ENCODE data around the gene NECAP2. TPM values are rescaled to one million over a fixed set of nuclear protein-coding genes. Genes with fewer than 3 reads are reported as not detected.

Gene NECAP2
- total RNA-seq, 4 donors from 2014 or later = 38.5 to 48.4 (median 47.2) TPM

DNA sequence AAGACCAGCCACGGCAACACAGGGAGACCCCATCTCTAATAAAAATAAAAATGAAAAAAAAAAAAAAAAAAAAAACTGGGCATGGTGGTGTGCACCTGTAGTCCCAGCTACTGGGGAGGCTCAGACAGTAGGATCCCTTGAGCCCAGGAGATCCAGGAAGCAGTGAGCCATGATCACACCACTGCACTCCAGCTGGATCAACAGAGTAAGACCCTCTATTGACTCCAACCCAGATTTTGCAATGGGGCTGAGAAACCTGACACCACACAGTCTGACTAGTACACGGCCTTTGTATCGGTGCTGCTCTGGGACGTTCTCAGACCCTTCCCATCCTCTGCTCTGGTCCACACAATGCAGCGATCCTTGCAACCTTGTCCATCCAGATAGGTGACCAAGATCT, 35.1 kb upstream of the NECAP2 start:
- Histone ChIP-seq H3K4me3 (no peak overlapping the region), H3K27ac (no peak overlapping the region), H3K36me3 (no peaks in the 10 kb centered on the region), H3K9me3 (no peaks in the 10 kb centered on the region), H3K4me1 (peaks cover 0 to 9% (median 0%) of the 10 kb centered on the region in 3 donors), H3K27me3 (no peaks in the 10 kb centered on the region)
- 65 to 74% methylated on average over 3 to 5 of the region's 5 CpGs for WGBS, 2 donors
- DNase-seq = no peak
- TF ChIP-seq, protein P1, sequence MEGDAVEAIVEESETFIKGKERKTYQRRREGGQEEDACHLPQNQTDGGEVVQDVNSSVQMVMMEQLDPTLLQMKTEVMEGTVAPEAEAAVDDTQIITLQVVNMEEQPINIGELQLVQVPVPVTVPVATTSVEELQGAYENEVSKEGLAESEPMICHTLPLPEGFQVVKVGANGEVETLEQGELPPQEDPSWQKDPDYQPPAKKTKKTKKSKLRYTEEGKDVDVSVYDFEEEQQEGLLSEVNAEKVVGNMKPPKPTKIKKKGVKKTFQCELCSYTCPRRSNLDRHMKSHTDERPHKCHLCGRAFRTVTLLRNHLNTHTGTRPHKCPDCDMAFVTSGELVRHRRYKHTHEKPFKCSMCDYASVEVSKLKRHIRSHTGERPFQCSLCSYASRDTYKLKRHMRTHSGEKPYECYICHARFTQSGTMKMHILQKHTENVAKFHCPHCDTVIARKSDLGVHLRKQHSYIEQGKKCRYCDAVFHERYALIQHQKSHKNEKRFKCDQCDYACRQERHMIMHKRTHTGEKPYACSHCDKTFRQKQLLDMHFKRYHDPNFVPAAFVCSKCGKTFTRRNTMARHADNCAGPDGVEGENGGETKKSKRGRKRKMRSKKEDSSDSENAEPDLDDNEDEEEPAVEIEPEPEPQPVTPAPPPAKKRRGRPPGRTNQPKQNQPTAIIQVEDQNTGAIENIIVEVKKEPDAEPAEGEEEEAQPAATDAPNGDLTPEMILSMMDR (IDR thresholded peaks at IDR 0.05) = no peak
- TF ChIP-seq POLR2A (IDR thresholded peaks at IDR 0.05) = no peak
- intact Hi-C loops (cut with DNase I) = no loop called here

GRCh38 chr1:16406868-16407267, 33.7 kb upstream of the NECAP2 start:
- no peaks in the 10 kb centered on the region for H3K9me3 ChIP-seq
- peaks cover 0 to 9% (median 0%) of the 10 kb centered on the region in 3 donors for H3K4me1 ChIP-seq
- H3K27me3 ChIP-seq = no peaks in the 10 kb centered on the region
- no peaks in the 10 kb centered on the region for H3K36me3 ChIP-seq
- TF ChIP-seq, protein P1 (IDR thresholded peaks at IDR 0.05) = no peak
- no peak for TF ChIP-seq POLR2A (IDR thresholded peaks at IDR 0.05)
- no peak overlapping the region for H3K4me3 ChIP-seq
- intact Hi-C loops (cut with DNase I) = no loop called here
- no peak overlapping the region for H3K27ac ChIP-seq
- WGBS, 2 donors = 48 to 67% methylated on average over 5 to 9 of the region's 9 CpGs
- no peak for DNase-seq

GRCh38 chr1:16409536-16410152, 30.9 kb upstream of the NECAP2 start:
- Histone ChIP-seq H3K9me3 (no peaks in the 10 kb centered on the region), H3K36me3 (no peaks in the 10 kb centered on the region), H3K27ac (no peak overlapping the region), H3K27me3 (no peaks in the 10 kb centered on the region), H3K4me3 (no peak overlapping the region), H3K4me1 (peaks cover 0 to 9% (median 0%) of the 10 kb centered on the region in 3 donors)
- no peak for DNase-seq
- 89 to 92% methylated on average over 8 to 20 of the region's 25 CpGs for WGBS, 2 donors
- intact Hi-C loops (cut with DNase I) = no loop called here
- TF ChIP-seq, protein P1 (IDR thresholded peaks at IDR 0.05) = no peak
- no peak for TF ChIP-seq POLR2A (IDR thresholded peaks at IDR 0.05)

- H3K4me1 ChIP-seq = peaks cover 0 to 9% (median 0%) of the 10 kb centered on the region in 3 donors
- no peak for DNase-seq
- intact Hi-C loops (cut with DNase I) = no loop called here
- TF ChIP-seq, protein P1 (IDR thresholded peaks at IDR 0.05) = no peak
- TF ChIP-seq POLR2A (IDR thresholded peaks at IDR 0.05) = no peak
- no peak overlapping the region for H3K4me3 ChIP-seq
- 96 to 100% methylated on average over 5 of the region's 5 CpGs for WGBS, 2 donors
- no peaks in the 10 kb centered on the region for H3K9me3 ChIP-seq
- H3K36me3 ChIP-seq = no peaks in the 10 kb centered on the region
- no peaks in the 10 kb centered on the region for H3K27me3 ChIP-seq
- H3K27ac ChIP-seq = no peak overlapping the region
Measured at GRCh38 chr1:16410803-16411202, 29.7 kb upstream of the NECAP2 start.

GRCh38 chr1:16413191-16413590, 27.3 kb upstream of the NECAP2 start:
- 68 to 88% methylated on average over 3 of the region's 3 CpGs for WGBS, 2 donors
- DNase-seq = no peak
- Histone ChIP-seq H3K27me3 (no peaks in the 10 kb centered on the region), H3K9me3 (no peaks in the 10 kb centered on the region), H3K4me3 (no peak overlapping the region), H3K36me3 (no peaks in the 10 kb centered on the region), H3K4me1 (no peaks in the 10 kb centered on the region), H3K27ac (no peak overlapping the region)
- TF ChIP-seq POLR2A (IDR thresholded peaks at IDR 0.05) = no peak
- TF ChIP-seq, protein P1 (IDR thresholded peaks at IDR 0.05) = no peak
- intact Hi-C loops (cut with DNase I) = no loop called here
